SK-N-SH treated with all-trans-retinoic acid at 6 μM for 48 hours (cell line): ENCODE results near the gene MTARC1.

Experiments used
- ARNTL ChIP-seq: fragments of 450-650 bp; formaldehyde crosslinking; IDR thresholded peaks from 2 replicates; pipeline ENCODE4 v1.5.0; 2020; ENCODE audit warnings: low read depth, mild to moderate bottlenecking, moderate library complexity, borderline replicate concordance
- CREB5 ChIP-seq: fragments of 250-450 bp; sonication (Bioruptor Pico); IDR thresholded peaks from 2 replicates; pipeline ENCODE4 v1.5.1; 2020; ENCODE audit warnings: low read depth, mild to moderate bottlenecking, moderate library complexity
- CSDC2 ChIP-seq: fragments of 250-450 bp; sonication (Bioruptor Pico); IDR thresholded peaks from 2 replicates; pipeline ENCODE4 v1.5.0; 2020; ENCODE audit warnings: mild to moderate bottlenecking, moderate library complexity
- CSRNP3 ChIP-seq: fragments of 250-450 bp; sonication (Bioruptor Pico); IDR thresholded peaks from 2 replicates; pipeline ENCODE4 v1.5.1; 2021; ENCODE audit warnings: mild to moderate bottlenecking, moderate library complexity
- ISL1 ChIP-seq: fragments of 250-450 bp; sonication (Bioruptor Pico); IDR thresholded peaks from 2 replicates; pipeline ENCODE4 v2.1.2; 2022; ENCODE audit warnings: mild to moderate bottlenecking, moderate library complexity
- OSR1 ChIP-seq: fragments of 250-450 bp; sonication (Bioruptor Pico); IDR thresholded peaks from 2 replicates; pipeline ENCODE4 v1.8.0; 2022; ENCODE audit warnings: moderate library complexity, mild to moderate bottlenecking, inconsistent platforms
- PPARA ChIP-seq: fragments of 250-450 bp; sonication (Bioruptor Pico); IDR thresholded peaks from 2 replicates; pipeline ENCODE4 v1.5.0; 2020; ENCODE audit warnings: mild to moderate bottlenecking, borderline replicate concordance
- RARB ChIP-seq: fragments of 250-450 bp; sonication (Bioruptor Pico); IDR thresholded peaks from 2 replicates; pipeline ENCODE4 v1.8.0; 2021; ENCODE audit warnings: mild to moderate bottlenecking, moderate library complexity
- SNAI2 ChIP-seq: fragments of 250-450 bp; sonication (Bioruptor Pico); IDR thresholded peaks from 2 replicates; pipeline ENCODE4 v1.5.0; 2020; ENCODE audit warnings: mild to moderate bottlenecking, moderate library complexity
- ZC3H10 ChIP-seq: fragments of 250-450 bp; sonication (Bioruptor Pico); IDR thresholded peaks from 2 replicates; pipeline ENCODE4 v1.5.1; 2021; ENCODE audit warnings: mild to moderate bottlenecking, moderate library complexity
- ZFP3 ChIP-seq: fragments of 250-450 bp; sonication (Bioruptor Pico); IDR thresholded peaks from 2 replicates; pipeline ENCODE4 v1.5.0; 2020; ENCODE audit warnings: mild to moderate bottlenecking, moderate library complexity
- ZNF70 ChIP-seq: fragments of 450-650 bp; formaldehyde crosslinking; IDR thresholded peaks from 2 replicates; pipeline ENCODE4 v1.5.0; 2020; ENCODE audit warnings: mild to moderate bottlenecking, moderate library complexity
- TF ChIP-seq, protein P1 (sequence below): fragments of 250-450 bp; sonication (Bioruptor Pico); IDR thresholded peaks from 2 replicates; pipeline ENCODE4 v1.8.0; 2020; ENCODE audit warnings: mild to moderate bottlenecking, moderate library complexity, borderline replicate concordance
- TF ChIP-seq, protein P2 (sequence below): fragments of 250-450 bp; sonication (Bioruptor Pico); IDR thresholded peaks from 2 replicates; pipeline ENCODE4 v1.8.0; 2021; ENCODE audit warnings: low read depth, mild to moderate bottlenecking, moderate library complexity, borderline replicate concordance

DNA sequence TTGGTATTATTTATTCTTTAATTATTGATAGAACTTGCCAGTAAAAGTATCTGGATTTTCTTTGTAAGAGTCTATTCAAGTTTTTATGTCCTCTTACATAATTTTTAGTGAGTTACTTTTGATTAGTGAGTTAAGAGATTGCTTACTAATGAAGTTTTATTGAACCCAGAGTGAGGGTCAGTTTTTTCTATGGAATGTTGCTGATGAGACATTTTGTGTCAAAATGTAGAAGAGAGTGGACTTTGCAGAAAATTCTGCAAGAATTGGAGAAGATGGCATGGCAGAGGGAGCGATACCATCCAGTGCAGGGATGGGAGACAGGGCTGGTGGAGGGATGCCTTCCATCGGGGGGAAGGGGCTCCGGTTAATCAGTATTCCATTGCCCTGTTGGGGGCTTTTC, 27.6 kb upstream of the MTARC1 start:
- TF ChIP-seq ZFP3 (CRISPR knock-in tag) (no peak), ZC3H10 (CRISPR knock-in tag) (no peak), PPARA (CRISPR knock-in tag) (no peak), OSR1 (CRISPR knock-in tag) (no peak), ISL1 (CRISPR knock-in tag) (no peak), CREB5 (CRISPR knock-in tag) (no peak), RARB (no peak), SNAI2 (CRISPR knock-in tag) (no peak), CSDC2 (no peak), CSRNP3 (CRISPR knock-in tag) (no peak), ZNF70 (CRISPR knock-in tag) (no peak), ARNTL (no peak)
- TF ChIP-seq, protein P1, sequence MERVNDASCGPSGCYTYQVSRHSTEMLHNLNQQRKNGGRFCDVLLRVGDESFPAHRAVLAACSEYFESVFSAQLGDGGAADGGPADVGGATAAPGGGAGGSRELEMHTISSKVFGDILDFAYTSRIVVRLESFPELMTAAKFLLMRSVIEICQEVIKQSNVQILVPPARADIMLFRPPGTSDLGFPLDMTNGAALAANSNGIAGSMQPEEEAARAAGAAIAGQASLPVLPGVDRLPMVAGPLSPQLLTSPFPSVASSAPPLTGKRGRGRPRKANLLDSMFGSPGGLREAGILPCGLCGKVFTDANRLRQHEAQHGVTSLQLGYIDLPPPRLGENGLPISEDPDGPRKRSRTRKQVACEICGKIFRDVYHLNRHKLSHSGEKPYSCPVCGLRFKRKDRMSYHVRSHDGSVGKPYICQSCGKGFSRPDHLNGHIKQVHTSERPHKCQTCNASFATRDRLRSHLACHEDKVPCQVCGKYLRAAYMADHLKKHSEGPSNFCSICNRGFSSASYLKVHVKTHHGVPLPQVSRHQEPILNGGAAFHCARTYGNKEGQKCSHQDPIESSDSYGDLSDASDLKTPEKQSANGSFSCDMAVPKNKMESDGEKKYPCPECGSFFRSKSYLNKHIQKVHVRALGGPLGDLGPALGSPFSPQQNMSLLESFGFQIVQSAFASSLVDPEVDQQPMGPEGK (CRISPR knock-in tag): no peak
- TF ChIP-seq, protein P2, sequence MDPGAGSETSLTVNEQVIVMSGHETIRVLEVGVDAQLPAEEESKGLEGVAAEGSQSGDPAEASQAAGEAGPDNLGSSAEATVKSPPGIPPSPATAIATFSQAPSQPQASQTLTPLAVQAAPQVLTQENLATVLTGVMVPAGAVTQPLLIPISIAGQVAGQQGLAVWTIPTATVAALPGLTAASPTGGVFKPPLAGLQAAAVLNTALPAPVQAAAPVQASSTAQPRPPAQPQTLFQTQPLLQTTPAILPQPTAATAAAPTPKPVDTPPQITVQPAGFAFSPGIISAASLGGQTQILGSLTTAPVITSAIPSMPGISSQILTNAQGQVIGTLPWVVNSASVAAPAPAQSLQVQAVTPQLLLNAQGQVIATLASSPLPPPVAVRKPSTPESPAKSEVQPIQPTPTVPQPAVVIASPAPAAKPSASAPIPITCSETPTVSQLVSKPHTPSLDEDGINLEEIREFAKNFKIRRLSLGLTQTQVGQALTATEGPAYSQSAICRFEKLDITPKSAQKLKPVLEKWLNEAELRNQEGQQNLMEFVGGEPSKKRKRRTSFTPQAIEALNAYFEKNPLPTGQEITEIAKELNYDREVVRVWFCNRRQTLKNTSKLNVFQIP (CRISPR knock-in tag): no peak
